Peyer's patch (tissue), 4 donors: ENCODE data around the gene COL16A1. TPM values are rescaled to one million over a fixed set of nuclear protein-coding genes. Genes with fewer than 3 reads are reported as not detected.
A peak's percentile ranks its signal among the peaks of the same experiment; 100 is the strongest.

Source experiments
- DNase-seq, 3 donors: peaks; one replicate each; pipeline ENCODE4 v3.0.0-alpha.2; 2017 to 2019
- H3K27ac ChIP-seq, 4 donors: fragments of 200-600 bp; sonication (generic); one replicate each; pipeline ENCODE4 v1.5.1; 2016 to 2019
- H3K27me3 ChIP-seq, 2 donors: fragments of 200-600 bp; sonication (generic); one replicate each; pipeline ENCODE4 v1.5.1; 2019
- H3K36me3 ChIP-seq, 3 donors: fragments of 200-600 bp; sonication (generic); one replicate each; pipeline ENCODE4 v1.5.1; 2016 to 2019
- H3K4me1 ChIP-seq, 4 donors: fragments of 200-600 bp; sonication (generic); one replicate each; pipeline ENCODE4 v1.5.1; 2016 to 2019
- H3K4me3 ChIP-seq, 4 donors: fragments of 200-600 bp; sonication (generic); 1 replicate in 3 of 4; 2 replicates in 1 of 4; pipeline ENCODE4 v1.5.1; 2016 to 2019; ENCODE audit warnings: mild to moderate bottlenecking in 1 of 4
- H3K9me3 ChIP-seq, 4 donors: fragments of 200-600 bp; sonication (generic); one replicate each; pipeline ENCODE4 v1.5.1; 2016 to 2019; ENCODE audit warnings: mild to moderate bottlenecking in 1 of 4
- POLR2A ChIP-seq, 2 donors: fragments of 450-650 bp; IDR thresholded peaks; one replicate each; pipeline ENCODE4 v1.5.1; 2017; ENCODE audit warnings: antibody characterized with exemption in 2 of 2, mild to moderate bottlenecking in 2 of 2, moderate library complexity in 2 of 2
- total RNA-seq, 4 donors: library from RNA; depleted of rRNA; stranded (reverse); fragments of >200 nt; gene quantifications; one replicate each; pipeline ENCODE4 v1.1.0, GENCODE V29; 2016
- TF ChIP-seq, protein P1 (sequence below), 6 experiments: fragments of 450-650 bp in 4 of 6; fragments of 200-600 bp in 2 of 6; sonication (generic) in 1 of 6; IDR thresholded peaks; one replicate each; pipeline ENCODE4 v1.5.1; 2017 to 2019; ENCODE audit warnings: antibody characterized with exemption in 6 of 6, mild to moderate bottlenecking in 3 of 6, moderate library complexity in 1 of 6

Gene COL16A1
- total RNA-seq, 4 donors from 2014 or later = 18.2 to 201 (median 58.3) TPM

DNA sequence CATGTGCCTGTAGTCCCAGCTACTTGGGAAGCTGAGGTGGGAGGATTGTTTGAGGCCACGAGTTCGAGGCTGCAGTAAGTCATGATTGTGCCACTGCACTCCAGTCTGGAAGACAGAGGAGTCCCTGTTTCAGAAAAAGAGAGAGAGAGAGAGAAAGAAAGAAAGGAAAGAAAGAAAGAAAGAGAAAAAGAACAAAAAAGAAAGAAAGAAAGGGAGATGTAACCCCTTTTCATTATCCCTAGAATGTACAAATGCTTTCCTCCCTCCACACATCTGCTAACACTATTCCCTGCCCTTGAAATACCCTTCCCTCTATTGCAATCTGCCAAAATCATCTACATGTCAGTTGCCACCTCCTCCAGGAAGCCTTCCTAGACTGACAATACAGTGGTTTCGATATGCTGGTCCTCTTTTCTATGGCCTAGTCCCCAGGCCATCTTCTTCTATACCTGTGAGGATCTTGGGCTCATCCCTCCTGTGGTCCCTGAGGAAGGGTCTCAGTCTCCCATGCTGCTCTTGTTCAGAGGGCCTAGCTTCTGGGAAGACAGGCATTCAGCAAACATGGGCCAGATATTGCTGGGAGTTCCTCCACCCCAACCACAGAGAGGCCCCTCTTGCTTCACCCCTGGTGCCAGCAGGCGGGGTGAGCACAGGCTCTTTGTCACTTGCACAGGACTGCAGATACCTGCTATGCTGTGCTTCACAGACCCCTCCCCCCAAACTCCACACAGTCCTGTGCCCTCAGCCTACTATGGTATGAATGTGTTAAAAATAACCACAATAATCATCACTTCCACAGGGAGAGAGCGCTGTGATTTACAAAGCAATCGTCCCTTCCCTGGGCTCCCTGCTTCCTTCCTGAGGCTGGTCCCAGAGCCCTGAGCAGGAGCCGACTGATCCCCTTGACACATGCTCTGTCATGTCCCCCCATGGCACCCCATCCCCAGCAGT is 46.2 kb upstream of the COL16A1 start:
- no peaks in the 10 kb centered on the region for H3K9me3 ChIP-seq
- H3K4me1 ChIP-seq = peaks cover 3 to 38% (median 8%) of the 10 kb centered on the region in 4 donors
- no peak for DNase-seq
- no peak for TF ChIP-seq POLR2A (IDR thresholded peaks at IDR 0.05)
- TF ChIP-seq, protein P1, sequence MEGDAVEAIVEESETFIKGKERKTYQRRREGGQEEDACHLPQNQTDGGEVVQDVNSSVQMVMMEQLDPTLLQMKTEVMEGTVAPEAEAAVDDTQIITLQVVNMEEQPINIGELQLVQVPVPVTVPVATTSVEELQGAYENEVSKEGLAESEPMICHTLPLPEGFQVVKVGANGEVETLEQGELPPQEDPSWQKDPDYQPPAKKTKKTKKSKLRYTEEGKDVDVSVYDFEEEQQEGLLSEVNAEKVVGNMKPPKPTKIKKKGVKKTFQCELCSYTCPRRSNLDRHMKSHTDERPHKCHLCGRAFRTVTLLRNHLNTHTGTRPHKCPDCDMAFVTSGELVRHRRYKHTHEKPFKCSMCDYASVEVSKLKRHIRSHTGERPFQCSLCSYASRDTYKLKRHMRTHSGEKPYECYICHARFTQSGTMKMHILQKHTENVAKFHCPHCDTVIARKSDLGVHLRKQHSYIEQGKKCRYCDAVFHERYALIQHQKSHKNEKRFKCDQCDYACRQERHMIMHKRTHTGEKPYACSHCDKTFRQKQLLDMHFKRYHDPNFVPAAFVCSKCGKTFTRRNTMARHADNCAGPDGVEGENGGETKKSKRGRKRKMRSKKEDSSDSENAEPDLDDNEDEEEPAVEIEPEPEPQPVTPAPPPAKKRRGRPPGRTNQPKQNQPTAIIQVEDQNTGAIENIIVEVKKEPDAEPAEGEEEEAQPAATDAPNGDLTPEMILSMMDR (IDR thresholded peaks at IDR 0.05) = no peak
- no peaks in the 10 kb centered on the region for H3K36me3 ChIP-seq
- H3K27ac ChIP-seq = no peak overlapping the region
- no peaks in the 10 kb centered on the region for H3K27me3 ChIP-seq
- no peak overlapping the region for H3K4me3 ChIP-seq

DNA sequence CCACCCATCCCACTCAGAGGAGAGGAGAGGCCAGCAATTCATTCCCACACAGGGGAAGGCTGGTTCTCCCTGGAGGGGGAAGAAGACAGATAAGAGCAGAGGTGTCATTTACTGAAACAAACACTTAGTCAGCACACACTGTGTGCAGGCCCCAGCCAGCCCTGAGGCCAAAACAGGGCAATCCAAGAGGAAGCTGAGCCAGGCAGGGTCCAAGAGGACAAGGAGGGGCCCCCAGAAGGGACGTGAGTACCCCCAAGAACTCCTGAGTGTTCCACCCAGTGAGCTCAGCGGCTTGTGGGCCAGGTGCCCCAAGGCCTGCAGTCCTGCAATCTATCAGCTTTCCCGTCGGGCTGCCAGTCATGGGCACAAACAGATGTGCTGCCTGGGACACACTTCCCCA is 44.5 kb upstream of the COL16A1 start:
- Histone ChIP-seq H3K4me1 (peaks cover 4 to 27% (median 12%) of the 10 kb centered on the region in 4 donors), H3K27ac (no peak overlapping the region), H3K9me3 (no peaks in the 10 kb centered on the region), H3K36me3 (no peaks in the 10 kb centered on the region), H3K27me3 (no peaks in the 10 kb centered on the region), H3K4me3 (no peak overlapping the region)
- no peak for TF ChIP-seq POLR2A (IDR thresholded peaks at IDR 0.05)
- TF ChIP-seq, protein P1 (IDR thresholded peaks at IDR 0.05) = no peak
- DNase-seq = no peak

DNA sequence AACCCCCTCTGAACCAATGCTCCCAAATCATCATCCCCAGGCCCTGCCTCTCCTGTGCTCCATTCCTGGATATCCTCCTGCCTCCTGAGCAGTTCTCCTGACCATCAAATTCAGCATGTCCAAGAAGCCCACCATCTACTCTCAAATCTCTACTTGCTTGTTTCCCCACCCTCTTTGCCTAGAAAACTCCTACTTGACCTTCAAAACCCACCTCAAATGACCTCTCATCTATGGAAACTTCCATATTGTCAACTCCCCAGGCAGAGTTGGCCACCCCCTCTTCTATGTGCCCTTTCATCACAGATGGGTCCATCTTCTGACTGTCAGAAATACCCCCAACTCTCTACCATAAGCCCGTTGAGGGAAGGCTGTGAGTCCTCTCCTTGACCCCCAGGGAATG is 43.5 kb upstream of the COL16A1 start:
- TF ChIP-seq POLR2A (IDR thresholded peaks at IDR 0.05) = no peak
- TF ChIP-seq, protein P1 (IDR thresholded peaks at IDR 0.05) = no peak
- Histone ChIP-seq H3K4me3 (no peak overlapping the region), H3K4me1 (peaks cover 3 to 20% (median 12%) of the 10 kb centered on the region in 4 donors), H3K9me3 (no peaks in the 10 kb centered on the region), H3K27ac (no peak overlapping the region), H3K36me3 (no peaks in the 10 kb centered on the region), H3K27me3 (no peaks in the 10 kb centered on the region)
- DNase-seq = no peak

DNA sequence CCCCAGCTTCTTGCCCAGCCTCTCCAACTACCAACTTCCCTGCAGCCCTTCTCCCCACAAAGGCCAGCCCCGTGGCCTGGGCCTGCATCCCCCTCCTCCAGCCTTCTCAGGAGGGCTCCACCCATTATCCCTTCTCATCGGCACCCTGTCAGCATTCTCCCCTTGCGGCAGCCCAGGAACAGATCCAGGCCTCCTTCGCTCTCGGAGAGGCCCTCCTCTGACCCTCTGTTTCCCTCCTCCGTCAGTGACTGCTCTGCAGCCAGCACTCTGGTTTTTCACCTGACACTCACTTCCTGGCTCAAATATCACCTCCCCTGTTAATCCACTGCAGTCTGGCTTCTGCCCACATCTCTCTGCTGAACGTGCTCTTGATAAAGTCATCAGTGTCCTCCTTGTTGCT is 42.9 kb upstream of the COL16A1 start:
- no peak overlapping the region for H3K27ac ChIP-seq
- no peak for DNase-seq

GRCh38 chr1:31745946-31746670 is 42.3 kb upstream of the COL16A1 start:
- H3K27me3 ChIP-seq = no peaks in the 10 kb centered on the region
- H3K36me3 ChIP-seq = no peaks in the 10 kb centered on the region
- H3K27ac ChIP-seq = peak overlapping the region in 3 of 4 donors; percentile 13 to 84 (median 57)
- H3K4me3 ChIP-seq = no peak overlapping the region
- TF ChIP-seq POLR2A (IDR thresholded peaks at IDR 0.05) = no peak
- TF ChIP-seq, protein P1 (IDR thresholded peaks at IDR 0.05) = no peak
- no peaks in the 10 kb centered on the region for H3K9me3 ChIP-seq
- peaks cover 3 to 20% (median 12%) of the 10 kb centered on the region in 4 donors for H3K4me1 ChIP-seq
- no peak for DNase-seq

More for the DNA sequence above, 42.9 kb upstream of the COL16A1 start:
- TF ChIP-seq, protein P1 (IDR thresholded peaks at IDR 0.05) = no peak
- H3K4me3 ChIP-seq = no peak overlapping the region
- no peaks in the 10 kb centered on the region for H3K9me3 ChIP-seq
- H3K27me3 ChIP-seq = no peaks in the 10 kb centered on the region
- H3K4me1 ChIP-seq = peaks cover 3 to 20% (median 12%) of the 10 kb centered on the region in 4 donors
- H3K36me3 ChIP-seq = no peaks in the 10 kb centered on the region
